ENCODE data around the gene CAPN5. TPM values are rescaled to one million over a fixed set of nuclear protein-coding genes. Genes with fewer than 3 reads are reported as not detected.
"Not testable (repeated sequence)": the region's sequence is repeated elsewhere in the genome, so short reads cannot be mapped to it uniquely, and the experiment has no call there.

The CAPN5 gene
- total RNA-seq, 1 donor from 2014 or later = 8.6 TPM

GRCh38 chr11:77094841-77095365 lies 28.1 kb downstream of the CAPN5 start:
- no peak for FAIRE-seq
- no peak for DNase-seq (ENCODE audit: low spot score in 2 of 2)

GRCh38 chr11:77095551-77096490 lies 29.1 kb downstream of the CAPN5 start:
- FAIRE-seq = no peak
- DNase-seq (ENCODE audit: low spot score in 2 of 2) = no peak

- DNase-seq (ENCODE audit: low spot score in 2 of 2) (no peak), FAIRE-seq (no peak)
Observed at GRCh38 chr11:77096591-77097019, 29.8 kb downstream of the CAPN5 start.

- FAIRE-seq; DNase-seq (ENCODE audit: low spot score in 2 of 2): not testable (repeated sequence)
Observed at GRCh38 chr11:77097180-77097579, 30.4 kb downstream of the CAPN5 start.

- DNase-seq (ENCODE audit: low spot score in 2 of 2) = no peak
- FAIRE-seq = no peak
Observed at GRCh38 chr11:77100166-77101042, 33.6 kb downstream of the CAPN5 start.

GRCh38 chr11:77101043-77101537 lies 34.3 kb downstream of the CAPN5 start:
- FAIRE-seq = no peak
- no peak for DNase-seq (ENCODE audit: low spot score in 2 of 2)

- FAIRE-seq = no peak
Observed at GRCh38 chr11:77102246-77103210, 35.8 kb downstream of the CAPN5 start, which contains the start of gene OMP. Gene OMP, plus strand, starts transcription at chr11:77102840. Its CDS starts 0 bp downstream, at chr11:77102840.

GRCh38 chr11:77103319-77103718 lies 36.5 kb downstream of the CAPN5 start:
- no peak for FAIRE-seq
- DNase-seq (ENCODE audit: low spot score in 2 of 2) = no peak

More at GRCh38 chr11:77102246-77103210, 35.8 kb downstream of the CAPN5 start, which contains the start of gene OMP:
- DNase-seq (ENCODE audit: low spot score in 2 of 2) = no peak

GRCh38 chr11:77104727-77105126 lies 38.0 kb downstream of the CAPN5 start:
- DNase-seq (ENCODE audit: low spot score in 2 of 2) = peak in 1 of 2 donors; percentile 63
- no peak for FAIRE-seq

GRCh38 chr11:77106321-77106720 lies 39.5 kb downstream of the CAPN5 start:
- DNase-seq (ENCODE audit: low spot score in 2 of 2) = peak in 1 of 2 donors; percentile 41
- FAIRE-seq = no peak

- no peak for FAIRE-seq
- DNase-seq (ENCODE audit: low spot score in 2 of 2) = no peak
Observed at GRCh38 chr11:77106759-77107158, 40.0 kb downstream of the CAPN5 start.

- FAIRE-seq = no peak
- no peak for DNase-seq (ENCODE audit: low spot score in 2 of 2)
Observed at GRCh38 chr11:77107950-77108349, 41.2 kb downstream of the CAPN5 start.

- no peak for DNase-seq (ENCODE audit: low spot score in 2 of 2)
- no peak for FAIRE-seq
Observed at GRCh38 chr11:77108436-77108835, 41.7 kb downstream of the CAPN5 start.

- DNase-seq (ENCODE audit: low spot score in 2 of 2) = no peak
- no peak for FAIRE-seq
Observed at GRCh38 chr11:77109236-77110019, 42.7 kb downstream of the CAPN5 start.

GRCh38 chr11:77110836-77111235 lies 44.1 kb downstream of the CAPN5 start:
- no peak for DNase-seq (ENCODE audit: low spot score in 2 of 2)
- no peak for FAIRE-seq

- FAIRE-seq = no peak
Observed at GRCh38 chr11:77111277-77111676, 44.5 kb downstream of the CAPN5 start.

GRCh38 chr11:77111946-77112345 lies 45.2 kb downstream of the CAPN5 start:
- DNase-seq (ENCODE audit: low spot score in 2 of 2) (no peak), FAIRE-seq (no peak)

More at GRCh38 chr11:77111277-77111676, 44.5 kb downstream of the CAPN5 start:
- no peak for DNase-seq (ENCODE audit: low spot score in 2 of 2)

GRCh38 chr11:77112641-77113381 lies 46.0 kb downstream of the CAPN5 start:
- no peak for DNase-seq (ENCODE audit: low spot score in 2 of 2)
- no peak for FAIRE-seq

All from frontal cortex (tissue), 4 donors.